GM12874 (cell line): ENCODE data around the gene MRPS27.

ENCODE experiments used
- CTCF ChIP-seq: IDR thresholded peaks from 2 replicates; pipeline ENCODE4 v1.5.1; 2011; ENCODE audit warnings: low read depth, mild to moderate bottlenecking, control low read depth, low read length, moderate library complexity; ENCODE audit not compliant: insufficient read depth

The MRPS27 gene

GRCh38 chr5:72268260-72268659, 51.8 kb downstream of the MRPS27 start:
- no peak for TF ChIP-seq CTCF

GRCh38 chr5:72267685-72268084, 52.4 kb downstream of the MRPS27 start:
- TF ChIP-seq CTCF: no peak

- no peak for TF ChIP-seq CTCF
These were observed 53.2 kb downstream of the MRPS27 start for GRCh38 chr5:72266862-72267261.

- no peak for TF ChIP-seq CTCF
These were observed 54.8 kb downstream of the MRPS27 start for GRCh38 chr5:72265032-72265877.

- TF ChIP-seq CTCF: no peak
These were observed 63.5 kb downstream of the MRPS27 start for GRCh38 chr5:72256536-72256935.

GRCh38 chr5:72255670-72256069, 64.4 kb downstream of the MRPS27 start:
- no peak for TF ChIP-seq CTCF

GRCh38 chr5:72255237-72255636, 64.8 kb downstream of the MRPS27 start:
- no peak for TF ChIP-seq CTCF
